ENCODE data around the gene AHDC1. TPM values are rescaled to one million over a fixed set of nuclear protein-coding genes. Genes with fewer than 3 reads are reported as not detected.
A peak's percentile ranks its signal among the peaks of the same experiment; 100 is the strongest.

The AHDC1 gene
- total RNA-seq, 1 donor from 2014 or later: 23.7 TPM

- H3K4me3 ChIP-seq: peak overlapping the region; percentile 60
- ATAC-seq (no peak), DNase-seq (no peak)
- no peaks in the 10 kb centered on the region for H3K36me3 ChIP-seq
- peak overlapping the region; percentile 84 for H3K27ac ChIP-seq
- TF ChIP-seq CTCF (IDR thresholded peaks at IDR 0.05): no peak
- intact Hi-C loops (cut with DNase I): no loop called here
- H3K27me3 ChIP-seq (ENCODE audit: low read depth): no peaks in the 10 kb centered on the region
- no peaks in the 10 kb centered on the region for H3K9me3 ChIP-seq
- H3K4me1 ChIP-seq: peaks cover 76% of the 10 kb centered on the region
Observed at GRCh38 chr1:27526569-27527222, 77.2 kb downstream of the AHDC1 start.

GRCh38 chr1:27525296-27526272 is 78.4 kb downstream of the AHDC1 start:
- TF ChIP-seq CTCF (IDR thresholded peaks at IDR 0.05): no peak
- no peaks in the 10 kb centered on the region for H3K36me3 ChIP-seq
- ATAC-seq: peak; percentile 49 to 69
- peak overlapping the region; percentile 83 for H3K27ac ChIP-seq
- H3K4me3 ChIP-seq: peak overlapping the region; percentile 54
- peak; percentile 81 for DNase-seq
- no peaks in the 10 kb centered on the region for H3K27me3 ChIP-seq (ENCODE audit: low read depth)
- peaks cover 87% of the 10 kb centered on the region for H3K4me1 ChIP-seq
- intact Hi-C loops (cut with DNase I): no loop called here
- no peaks in the 10 kb centered on the region for H3K9me3 ChIP-seq

- Histone ChIP-seq H3K4me3 (peak overlapping the region; percentile 28), H3K9me3 (no peaks in the 10 kb centered on the region), H3K36me3 (no peaks in the 10 kb centered on the region), H3K4me1 (peaks cover 88% of the 10 kb centered on the region), H3K27me3 (ENCODE audit: low read depth) (no peaks in the 10 kb centered on the region), H3K27ac (peak overlapping the region; percentile 67)
- peak; percentile 4 for TF ChIP-seq CTCF (IDR thresholded peaks at IDR 0.05)
- DNase-seq (no peak), ATAC-seq (no peak)
- intact Hi-C loops (cut with DNase I): no loop called here
Observed at GRCh38 chr1:27523337-27524020, 80.5 kb downstream of the AHDC1 start.

- H3K4me1 ChIP-seq: peaks cover 85% of the 10 kb centered on the region
- no peaks in the 10 kb centered on the region for H3K27me3 ChIP-seq (ENCODE audit: low read depth)
- intact Hi-C loops (cut with DNase I): no loop called here
- TF ChIP-seq CTCF (IDR thresholded peaks at IDR 0.05): peak; percentile 27
- H3K4me3 ChIP-seq: peak overlapping the region; percentile 28
- ATAC-seq (peak in 1 of 2 donors; percentile 9), DNase-seq (peak; percentile 70)
- H3K9me3 ChIP-seq: no peaks in the 10 kb centered on the region
- H3K36me3 ChIP-seq: no peaks in the 10 kb centered on the region
- H3K27ac ChIP-seq: peak overlapping the region; percentile 67
Observed at GRCh38 chr1:27522432-27523336, 81.3 kb downstream of the AHDC1 start.
